H4 (cell line): Measurements from ENCODE around the gene CAMK2N1. TPM values are rescaled to one million over a fixed set of nuclear protein-coding genes. Genes with fewer than 3 reads are reported as not detected.

Experiments used
- DNase-seq: peaks from one replicate; pipeline ENCODE4 v3.0.0-alpha.2; 2015; ENCODE audit warnings: low spot score
- total RNA-seq: library from RNA; depleted of rRNA; stranded (reverse); fragments of >200 nt; shearing (Covaris generic); gene quantifications from 2 replicates; pipeline ENCODE4 v1.2.3, GENCODE V29; 2014; rRNA removed

CAMK2N1 gene
- total RNA-seq, 1 experiment from 2014 or later, result 4.0 TPM

- DNase-seq, result no peak
These were observed 40.1 kb downstream of the CAMK2N1 start for GRCh38 chr1:20445956-20446355.

DNA sequence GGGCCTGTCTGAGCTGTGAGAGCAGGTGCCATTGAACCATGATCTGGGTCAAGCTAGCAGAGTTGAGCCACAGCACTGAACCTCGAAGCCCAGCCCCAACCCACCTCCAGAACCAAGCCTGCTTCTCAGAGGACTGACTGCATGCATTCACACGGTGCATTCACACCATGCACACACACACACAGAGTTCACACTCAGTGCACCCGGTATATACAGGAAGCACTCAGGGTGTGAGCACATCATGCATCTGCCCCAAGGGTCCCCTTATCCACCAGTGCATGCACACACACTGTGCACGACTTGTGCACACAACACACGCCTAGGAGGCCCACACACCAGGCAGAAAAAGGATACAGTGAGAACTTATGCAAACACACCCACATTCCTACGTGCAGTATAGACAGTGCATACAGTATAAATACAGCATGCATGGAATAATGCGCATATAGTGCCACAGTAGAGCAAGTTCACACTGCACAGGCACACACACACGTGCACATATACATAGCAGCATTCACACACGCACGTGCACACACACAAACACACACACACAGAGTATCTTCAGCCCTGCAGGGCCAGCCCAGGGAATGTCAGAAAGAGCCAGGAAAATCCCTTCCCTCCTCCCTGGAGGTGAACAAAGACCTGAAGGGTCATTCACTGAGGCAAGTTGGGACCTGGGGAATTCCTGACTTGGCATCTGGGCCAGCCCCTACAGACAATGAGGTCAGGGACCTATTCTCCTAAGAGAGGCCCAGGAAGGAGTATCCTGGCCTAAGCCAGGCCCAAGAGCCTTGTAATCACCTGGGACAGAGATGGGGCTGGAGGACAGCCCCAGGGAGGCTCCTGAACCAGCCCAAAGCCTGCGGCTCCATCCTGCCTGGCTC lies 42.1 kb downstream of the CAMK2N1 start:
- DNase-seq, result no peak

GRCh38 chr1:20442920-20443625 lies 42.9 kb downstream of the CAMK2N1 start:
- no peak for DNase-seq

- peak; percentile 44 for DNase-seq
These were observed 45.2 kb downstream of the CAMK2N1 start for GRCh38 chr1:20440785-20441200.

- DNase-seq, result no peak
These were observed 46.7 kb downstream of the CAMK2N1 start for GRCh38 chr1:20439282-20439681.

- DNase-seq, result no peak
These were observed 48.4 kb downstream of the CAMK2N1 start for GRCh38 chr1:20437640-20438039.

- no peak for DNase-seq
These were observed 53.1 kb downstream of the CAMK2N1 start for GRCh38 chr1:20432891-20433290.

Other genes with a start within 250 kb of the CAMK2N1 start
- gene VWA5B1, start 195.3 kb downstream of the CAMK2N1 start, total RNA-seq, result not detected in 2 replicates
- gene MUL1, start 21.9 kb upstream of the CAMK2N1 start, total RNA-seq, result 30.2 and 38.0 TPM in 2 replicates
- gene FAM43B, start 66.4 kb upstream of the CAMK2N1 start, total RNA-seq, result 0.04 TPM in 1 of 2 replicates, not detected in the other
- gene CDA, start 102.9 kb upstream of the CAMK2N1 start, total RNA-seq, result not detected in 2 replicates
- 29.6 and 33.1 TPM in 2 replicates for gene PINK1, start 147.2 kb upstream of the CAMK2N1 start, total RNA-seq
- gene DDOST, start 175.2 kb upstream of the CAMK2N1 start, total RNA-seq, result 454 and 493 TPM in 2 replicates
- gene KIF17, start 231.8 kb upstream of the CAMK2N1 start, total RNA-seq, result 0.10 TPM in 1 of 2 replicates, not detected in the other
- 0.56 and 0.97 TPM in 2 replicates for gene SH2D5, start 246.5 kb upstream of the CAMK2N1 start, total RNA-seq